GM10847 (cell line): ENCODE data around the gene S1PR1.

Experiments
- POLR2A ChIP-seq: IDR thresholded peaks from 2 replicates; pipeline ENCODE4 v1.6.1; 2011; ENCODE audit not compliant: insufficient read length; ENCODE audit errors: extremely low read depth

S1PR1 gene

DNA sequence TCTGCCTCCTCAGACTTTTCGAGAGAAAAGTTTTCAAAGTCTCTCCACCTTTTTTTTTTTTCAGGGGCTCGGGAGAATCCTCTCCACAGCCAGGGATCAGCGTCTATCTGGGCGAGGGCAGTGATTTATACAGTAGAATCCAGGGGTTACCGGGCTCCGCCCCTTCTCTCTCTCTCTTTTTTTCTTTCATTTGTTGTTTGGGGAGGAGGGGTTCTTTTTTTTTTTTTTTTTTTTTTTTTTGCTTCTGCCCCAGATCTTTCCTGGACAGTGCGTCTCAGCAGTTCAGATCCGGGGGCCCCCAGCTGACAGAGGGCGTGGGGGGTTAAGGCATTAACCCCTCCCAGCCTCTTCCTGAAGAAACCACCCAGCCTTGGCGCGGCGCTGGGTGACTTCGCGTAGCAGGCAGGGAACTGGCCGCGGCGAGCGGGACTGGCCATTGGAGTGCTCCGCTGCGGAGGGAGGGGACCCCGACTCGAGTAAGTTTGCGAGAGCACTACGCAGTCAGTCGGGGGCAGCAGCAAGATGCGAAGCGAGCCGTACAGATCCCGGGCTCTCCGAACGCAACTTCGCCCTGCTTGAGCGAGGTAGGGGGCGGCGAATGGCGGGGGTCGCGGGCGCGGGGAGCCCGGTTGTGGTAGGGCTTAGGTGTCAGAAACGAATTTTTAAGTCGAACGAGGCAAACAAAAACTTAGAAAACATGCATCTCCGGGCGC lies at the start of gene S1PR1:
TSS of gene S1PR1 (plus strand) at position 504 of the 713 bp plus-strand sequence. CDS start 1,966 bp downstream, outside the sequence.
- peak; percentile 46 for TF ChIP-seq POLR2A

DNA sequence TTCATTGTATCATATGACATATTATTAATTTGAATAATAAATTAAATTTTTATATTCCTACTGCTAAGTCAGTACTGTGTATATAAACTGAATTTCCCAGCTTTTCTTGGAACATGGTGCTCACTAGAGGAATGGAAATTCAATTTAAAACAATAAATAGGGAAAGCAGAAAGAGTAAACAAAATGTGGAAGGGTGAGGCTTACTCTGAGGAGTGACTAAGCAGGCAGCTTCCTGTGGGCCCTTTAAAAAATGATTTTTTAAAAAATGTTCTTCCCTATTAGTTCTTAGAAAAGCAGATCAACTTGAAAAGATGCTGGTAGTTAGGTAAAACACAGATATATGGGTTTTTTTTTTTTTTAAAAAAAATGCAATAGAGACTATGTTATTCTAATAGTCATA lies 49.5 kb upstream of the S1PR1 start:
- no peak for TF ChIP-seq POLR2A

DNA sequence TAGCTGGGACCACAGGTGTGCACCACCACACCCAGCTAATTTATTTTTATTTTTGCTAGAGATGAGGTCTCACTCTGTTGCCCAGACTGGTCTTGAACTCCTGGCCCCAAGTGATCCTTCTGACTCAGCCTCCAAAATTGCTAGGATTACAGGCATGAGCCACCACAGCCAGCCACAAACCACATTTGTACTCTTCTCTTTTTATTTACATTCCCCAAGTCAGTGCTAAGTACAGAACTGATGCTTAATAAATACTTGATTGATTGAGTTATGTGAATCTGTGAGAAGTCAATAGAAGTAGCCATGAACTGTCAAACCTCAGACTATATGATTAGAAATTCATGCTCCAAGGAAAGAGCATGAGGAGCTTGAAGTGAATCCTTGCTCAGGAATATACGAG lies 48.5 kb upstream of the S1PR1 start:
- TF ChIP-seq POLR2A: no peak

DNA sequence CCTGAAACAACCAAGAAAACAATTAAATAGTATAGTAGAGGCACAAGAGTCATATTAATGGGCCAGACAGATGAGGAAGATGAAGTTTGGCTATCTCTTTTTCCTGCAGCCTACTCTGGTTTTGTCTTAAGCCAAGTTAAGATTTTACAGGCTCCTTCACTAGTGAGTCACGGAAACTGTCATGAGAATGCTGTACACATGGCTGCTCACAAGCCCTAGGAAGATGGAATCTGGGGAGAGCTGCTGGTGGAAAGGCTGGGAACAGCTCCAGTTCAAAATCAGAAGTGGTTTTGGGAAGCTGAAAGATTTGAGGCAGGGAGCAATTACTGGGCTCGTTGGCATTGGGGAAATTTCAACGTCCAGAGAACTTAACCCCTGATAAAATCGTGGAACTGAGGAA lies 46.4 kb upstream of the S1PR1 start:
- TF ChIP-seq POLR2A: no peak

DNA sequence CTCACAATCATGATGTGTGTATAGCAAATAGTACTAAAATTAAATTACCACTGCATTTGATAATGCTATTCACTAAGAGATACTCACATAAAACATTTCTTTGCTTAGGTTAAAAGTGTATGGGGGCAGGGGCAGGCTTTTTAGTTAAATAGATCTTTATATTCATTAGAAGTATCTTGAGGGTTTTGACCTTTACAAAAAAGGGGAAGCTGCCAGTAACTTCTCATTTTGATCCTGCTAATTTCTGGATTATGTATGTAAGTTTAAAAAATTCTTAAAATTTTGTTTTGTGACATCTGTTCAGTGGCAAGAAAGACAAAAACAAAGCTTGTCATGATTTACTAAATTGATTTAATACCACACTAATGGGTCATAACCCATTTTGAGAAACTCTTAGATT lies 45.8 kb upstream of the S1PR1 start:
- no peak for TF ChIP-seq POLR2A

DNA sequence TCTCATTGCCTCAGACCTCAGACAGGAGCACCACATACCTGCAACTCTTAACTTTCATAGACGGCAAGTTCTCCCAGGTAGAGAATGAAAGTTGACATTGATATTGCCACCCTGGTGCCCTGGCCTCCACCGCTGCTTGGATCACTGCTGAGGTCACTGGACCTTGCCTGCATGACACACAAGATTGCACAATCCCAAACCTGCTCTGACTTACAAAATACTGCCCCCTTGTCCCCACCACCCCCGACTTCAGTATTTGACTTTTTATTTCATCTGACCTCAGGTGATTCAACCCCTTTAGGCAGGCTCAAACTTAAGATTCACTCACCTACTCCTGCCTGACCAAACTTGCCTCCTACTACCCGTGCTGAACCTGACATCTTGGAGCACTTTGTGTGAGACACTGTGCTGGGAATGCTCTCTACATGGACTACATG lies 43.1 kb upstream of the S1PR1 start:
- TF ChIP-seq POLR2A: no peak

DNA sequence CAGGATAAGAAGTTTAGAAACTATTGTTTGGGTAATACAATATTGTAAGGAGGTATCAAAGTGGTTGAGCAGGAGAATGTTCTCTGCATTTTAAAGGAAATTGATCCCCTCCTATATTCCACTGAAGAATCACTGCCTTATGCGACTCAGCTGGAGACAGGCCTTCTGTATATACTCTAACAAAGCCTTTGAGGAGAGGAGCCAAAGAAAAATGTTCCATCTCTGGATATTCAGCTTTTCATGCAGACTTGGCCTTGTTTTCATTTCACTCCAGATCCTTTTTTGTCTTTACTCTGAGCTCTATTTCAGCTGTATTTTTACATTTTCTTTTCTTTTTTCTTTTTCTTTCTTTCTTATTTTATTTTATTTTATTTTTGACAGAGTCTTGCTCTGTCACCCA lies 42.1 kb upstream of the S1PR1 start:
- TF ChIP-seq POLR2A: no peak

DNA sequence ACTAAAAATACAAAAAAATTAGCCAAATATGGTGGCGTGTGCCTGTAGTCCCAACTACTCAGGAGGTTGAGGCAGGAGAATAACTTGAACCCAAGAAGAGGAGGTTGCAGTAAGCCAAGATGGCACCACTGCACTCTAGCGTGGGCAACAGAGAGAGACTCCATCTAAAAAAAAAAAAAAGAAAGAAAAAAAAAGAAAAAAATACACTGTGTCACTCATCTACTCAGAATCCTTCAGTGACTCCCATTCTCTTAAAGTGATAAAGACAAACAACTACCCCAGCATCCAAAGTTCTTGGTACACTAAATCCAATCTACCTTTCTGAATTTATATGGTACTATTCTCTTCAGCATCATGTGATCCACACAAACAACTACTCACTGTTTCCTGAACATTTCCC lies 40.2 kb upstream of the S1PR1 start:
- no peak for TF ChIP-seq POLR2A

DNA sequence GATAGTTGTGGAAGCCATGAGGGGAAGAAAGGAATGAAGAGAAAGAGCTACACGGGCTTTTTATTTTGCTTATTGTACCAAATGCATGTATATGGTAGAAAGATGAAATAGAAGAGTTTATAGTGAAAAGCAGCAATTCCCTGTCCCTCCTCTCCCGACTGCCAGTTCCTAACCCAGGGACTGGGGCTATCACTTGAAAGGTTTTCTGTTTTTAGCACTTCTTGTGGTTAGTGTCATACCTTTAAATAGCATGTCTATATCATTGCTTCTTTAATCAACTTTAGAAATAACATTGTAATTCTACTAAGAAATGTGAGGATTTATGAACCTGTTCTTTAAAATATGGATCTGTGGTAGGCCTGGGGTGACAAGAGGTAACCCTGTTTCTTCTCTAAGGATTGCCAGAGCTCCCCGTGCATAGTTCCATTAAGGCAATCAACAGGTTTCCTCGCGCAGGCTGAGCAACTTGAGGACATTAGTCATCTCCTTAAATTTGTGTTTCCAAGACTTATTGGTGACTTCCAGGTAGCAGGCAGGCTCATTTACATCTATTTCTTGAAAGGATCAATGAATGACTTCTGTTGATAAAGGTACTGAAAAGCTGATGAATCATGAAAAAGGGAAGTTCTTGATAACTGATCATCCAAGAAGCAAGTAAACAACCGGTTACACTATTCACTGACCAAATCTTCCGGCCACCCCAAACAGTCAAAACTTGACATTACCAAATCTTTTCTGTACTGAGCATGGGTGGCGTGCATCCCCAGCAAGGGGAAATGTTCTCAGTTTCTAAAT lies 37.8 kb upstream of the S1PR1 start:
- no peak for TF ChIP-seq POLR2A

DNA sequence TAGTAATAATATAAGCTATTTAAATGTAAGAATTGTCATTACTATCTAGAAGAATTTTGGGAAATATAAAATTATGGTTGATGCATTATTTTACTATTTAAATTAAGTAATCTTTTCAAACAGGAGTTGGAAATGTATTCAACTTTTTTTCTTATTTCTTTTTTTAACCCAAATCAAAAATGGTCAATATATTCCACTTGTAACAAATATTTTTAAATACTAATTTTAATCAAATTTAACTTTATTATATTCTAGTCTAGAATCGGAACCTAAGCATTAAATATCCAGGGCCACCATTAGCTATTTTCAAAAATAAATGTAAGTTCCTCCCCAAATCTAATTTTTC lies 37.2 kb upstream of the S1PR1 start:
- TF ChIP-seq POLR2A: no peak

DNA sequence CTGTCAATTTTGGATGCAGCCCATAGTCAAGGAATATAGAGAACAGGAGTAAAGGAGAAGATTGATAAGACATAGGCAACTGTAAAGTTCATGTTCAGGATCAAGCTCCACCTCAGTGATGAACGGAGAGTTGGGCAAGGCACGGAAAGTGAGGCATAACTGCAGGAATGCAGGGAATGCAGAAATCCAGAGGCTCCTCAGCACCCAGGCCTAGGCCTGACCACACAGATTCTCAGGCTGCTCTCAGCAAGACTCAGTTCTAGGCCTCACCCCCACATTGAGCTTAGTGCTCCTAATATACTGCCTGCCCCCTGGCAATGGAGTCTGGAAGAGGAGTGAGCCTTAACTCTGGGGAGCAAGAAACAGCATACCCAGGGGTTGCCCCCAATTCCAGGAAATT lies 36.3 kb upstream of the S1PR1 start:
- no peak for TF ChIP-seq POLR2A

DNA sequence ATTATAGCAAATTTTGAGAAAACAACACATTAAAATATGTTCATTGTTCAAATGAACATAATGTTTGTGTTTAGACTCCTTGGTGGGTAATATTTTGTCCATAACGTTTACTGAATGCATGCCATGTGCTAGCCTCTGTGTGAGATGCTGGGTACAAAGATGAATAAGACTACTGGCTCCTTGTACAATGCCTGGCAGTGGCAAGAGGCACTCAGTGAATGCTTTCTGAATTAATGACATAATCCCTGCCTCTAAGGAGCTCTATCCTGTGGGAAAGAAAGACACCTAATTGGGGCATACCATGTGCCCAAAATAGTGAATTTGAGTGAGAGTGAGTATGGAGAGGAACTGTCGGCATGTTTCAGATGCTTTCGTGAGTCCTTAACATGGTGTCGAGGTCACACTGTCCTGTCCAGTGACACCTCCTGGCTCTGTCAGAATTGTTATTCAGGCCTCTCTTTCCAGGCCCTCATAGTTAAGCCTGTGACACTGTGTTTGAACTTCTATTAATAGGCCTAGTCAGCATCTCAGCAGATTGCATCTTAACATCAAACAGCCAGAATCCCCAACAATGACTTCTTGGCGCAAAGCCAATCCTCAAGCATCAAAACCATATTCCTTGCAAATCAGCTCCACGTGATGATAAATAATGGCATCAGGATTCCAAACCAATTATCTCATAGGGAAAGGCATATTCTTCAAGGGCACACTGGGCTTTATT lies 32.8 kb upstream of the S1PR1 start:
- no peak for TF ChIP-seq POLR2A

DNA sequence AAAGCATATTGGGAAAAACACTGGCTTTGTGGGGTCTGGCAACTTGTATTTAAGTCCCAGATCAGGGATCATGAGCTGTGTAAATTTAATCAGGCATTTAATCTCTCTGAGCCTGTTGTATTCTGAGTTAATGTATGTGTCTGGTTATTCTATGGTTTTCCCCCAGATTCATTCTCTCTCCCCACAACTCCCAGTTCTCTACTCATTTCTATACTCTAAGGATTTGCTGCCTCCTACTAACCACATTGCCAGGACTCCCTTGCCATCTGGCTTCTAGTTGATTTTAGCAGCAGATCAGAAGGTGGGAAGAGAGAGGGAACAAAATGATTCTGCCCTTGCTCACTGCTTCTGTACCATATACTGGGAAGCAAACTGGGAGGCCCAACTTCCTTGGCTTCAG lies 31.4 kb upstream of the S1PR1 start:
- no peak for TF ChIP-seq POLR2A

DNA sequence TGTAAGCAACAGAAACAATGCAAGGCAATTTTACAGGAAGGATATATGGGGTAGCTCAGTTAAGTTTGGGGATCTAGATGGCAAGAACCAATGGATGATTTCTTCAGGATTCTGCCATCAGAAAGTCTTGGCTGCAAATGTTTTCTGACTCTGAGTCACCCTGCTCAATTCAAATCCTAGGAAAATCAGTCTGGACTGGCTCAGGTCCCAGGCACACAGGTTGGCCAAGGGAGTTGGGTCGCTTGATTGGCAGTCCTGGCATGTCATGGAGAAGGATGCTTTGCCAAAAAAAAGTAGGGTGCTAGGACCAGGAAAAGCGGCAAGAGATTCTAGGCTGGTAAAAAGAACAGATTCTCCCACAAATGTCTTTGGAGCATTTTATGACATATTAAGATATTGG lies 28.9 kb upstream of the S1PR1 start:
- no peak for TF ChIP-seq POLR2A

DNA sequence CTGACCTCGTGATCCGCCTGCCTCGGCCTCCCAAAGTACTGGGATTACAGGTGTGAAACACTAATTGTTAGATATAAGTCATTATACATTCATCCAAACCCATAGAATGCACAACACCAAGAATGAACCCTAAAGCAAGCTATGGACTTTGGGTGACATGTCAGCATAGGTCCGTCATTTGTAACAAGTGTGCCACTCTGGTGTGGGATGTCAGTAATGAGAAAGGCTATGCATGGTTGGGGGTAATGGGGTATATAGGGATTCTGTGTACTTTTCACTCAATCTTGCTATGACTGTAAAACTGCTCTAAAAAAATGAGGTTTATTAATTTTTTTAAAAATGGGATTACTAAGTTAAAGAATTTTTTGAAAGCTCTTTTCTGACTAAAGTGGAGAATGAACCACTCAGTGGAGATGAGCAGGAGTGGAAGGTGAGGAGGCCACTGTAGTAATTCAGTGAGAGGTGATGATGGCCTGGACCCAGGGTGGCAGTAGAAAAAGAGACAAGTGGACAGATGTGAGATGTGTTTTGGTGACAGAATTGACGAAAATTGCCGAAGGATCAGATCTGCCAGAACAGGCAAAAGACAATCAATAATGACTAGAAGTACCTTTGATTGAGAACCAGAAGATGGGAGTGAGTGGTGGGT lies 21.3 kb upstream of the S1PR1 start:
- no peak for TF ChIP-seq POLR2A
